Vagina (tissue), 2 donors: ENCODE data around the gene KRT86.

ENCODE experiments used
- POLR2A ChIP-seq, 2 donors: fragments of 450-650 bp; IDR thresholded peaks; one replicate each; pipeline ENCODE4 v1.6.1; 2017; ENCODE audit warnings: antibody characterized with exemption in 2 of 2, mild to moderate bottlenecking in 2 of 2, moderate library complexity in 2 of 2
- POLR2AphosphoS5 ChIP-seq, 2 donors: sonication (generic); formaldehyde crosslinking; IDR thresholded peaks; one replicate each; pipeline ENCODE4 v1.9.0; 2017; ENCODE audit warnings: antibody characterized with exemption in 2 of 2, mild to moderate bottlenecking in 2 of 2, low read depth in 1 of 2; ENCODE audit not compliant: insufficient read depth in 1 of 2
- TF ChIP-seq, protein P1 (sequence below), 3 experiments: fragments of 450-650 bp in 2 of 3; fragments of 200-600 bp in 1 of 3; sonication (generic) in 1 of 3; IDR thresholded peaks; one replicate each; pipeline ENCODE4 v1.5.1; 2017 to 2019; ENCODE audit warnings: antibody characterized with exemption in 3 of 3, mild to moderate bottlenecking in 2 of 3, moderate library complexity in 2 of 3

DNA sequence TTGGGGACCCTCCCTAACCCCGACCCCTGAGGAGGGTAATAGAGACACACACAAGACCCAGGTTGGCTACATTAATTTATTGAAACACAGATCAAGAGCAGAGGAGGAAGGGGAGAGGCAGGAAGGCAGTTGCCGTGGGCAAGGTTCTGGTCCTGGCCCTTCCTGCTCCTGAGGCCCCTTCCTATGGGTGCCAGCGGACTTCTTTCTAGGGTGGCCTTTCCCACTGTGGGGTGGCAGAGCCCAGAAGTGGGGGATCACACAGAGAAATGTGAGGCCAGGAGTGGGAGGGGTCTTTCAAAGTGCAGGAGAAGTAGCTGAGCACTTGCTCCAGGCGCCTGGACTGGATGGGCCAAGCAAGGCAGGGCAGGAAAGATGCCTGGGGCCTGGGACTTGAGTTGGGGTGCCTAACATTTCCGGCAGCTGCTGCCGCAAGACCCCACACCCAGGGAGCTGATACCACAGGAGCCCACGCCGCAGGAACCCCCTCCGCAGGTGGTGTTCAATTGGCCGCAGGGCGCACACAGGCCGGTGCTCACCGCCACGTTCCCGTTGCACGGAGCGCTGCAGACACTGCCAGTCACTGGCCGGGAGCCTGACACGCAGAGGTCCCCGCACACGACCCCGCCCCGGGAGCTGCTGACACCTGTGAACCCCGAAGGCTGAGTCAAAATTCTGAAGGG is 11.5 kb downstream of the KRT86 start:
- TF ChIP-seq, protein P1, sequence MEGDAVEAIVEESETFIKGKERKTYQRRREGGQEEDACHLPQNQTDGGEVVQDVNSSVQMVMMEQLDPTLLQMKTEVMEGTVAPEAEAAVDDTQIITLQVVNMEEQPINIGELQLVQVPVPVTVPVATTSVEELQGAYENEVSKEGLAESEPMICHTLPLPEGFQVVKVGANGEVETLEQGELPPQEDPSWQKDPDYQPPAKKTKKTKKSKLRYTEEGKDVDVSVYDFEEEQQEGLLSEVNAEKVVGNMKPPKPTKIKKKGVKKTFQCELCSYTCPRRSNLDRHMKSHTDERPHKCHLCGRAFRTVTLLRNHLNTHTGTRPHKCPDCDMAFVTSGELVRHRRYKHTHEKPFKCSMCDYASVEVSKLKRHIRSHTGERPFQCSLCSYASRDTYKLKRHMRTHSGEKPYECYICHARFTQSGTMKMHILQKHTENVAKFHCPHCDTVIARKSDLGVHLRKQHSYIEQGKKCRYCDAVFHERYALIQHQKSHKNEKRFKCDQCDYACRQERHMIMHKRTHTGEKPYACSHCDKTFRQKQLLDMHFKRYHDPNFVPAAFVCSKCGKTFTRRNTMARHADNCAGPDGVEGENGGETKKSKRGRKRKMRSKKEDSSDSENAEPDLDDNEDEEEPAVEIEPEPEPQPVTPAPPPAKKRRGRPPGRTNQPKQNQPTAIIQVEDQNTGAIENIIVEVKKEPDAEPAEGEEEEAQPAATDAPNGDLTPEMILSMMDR (IDR thresholded peaks at IDR 0.05), result no peak
- TF ChIP-seq POLR2A (IDR thresholded peaks at IDR 0.05), result no peak
- TF ChIP-seq POLR2AphosphoS5 (IDR thresholded peaks at IDR 0.05; ENCODE audit: insufficient read depth in 1 of 2, low read depth in 1 of 2), result no peak
